ENCODE results near the gene EMX1. TPM values are rescaled to one million over a fixed set of nuclear protein-coding genes. Genes with fewer than 3 reads are reported as not detected.
A peak's percentile ranks its signal among the peaks of the same experiment; 100 is the strongest.

Gene EMX1
- total RNA-seq, 1 donor from 2014 or later, result not detected

GRCh38 chr2:72931280-72931910 lies 14.1 kb downstream of the EMX1 start:
- intact Hi-C loops (cut with DNase I), result no loop called here
- H3K9me3 ChIP-seq, result no peaks in the 10 kb centered on the region
- DNase-seq, result peak; percentile 55
- no peak for TF ChIP-seq CTCF (IDR thresholded peaks at IDR 0.05)
- no peaks in the 10 kb centered on the region for H3K4me1 ChIP-seq
- no peak for ATAC-seq
- peaks cover 41% of the 10 kb centered on the region for H3K27me3 ChIP-seq
- H3K4me3 ChIP-seq, result no peak overlapping the region
- no peak overlapping the region for H3K27ac ChIP-seq
- no peaks in the 10 kb centered on the region for H3K36me3 ChIP-seq

GRCh38 chr2:72932045-72932740 lies 14.9 kb downstream of the EMX1 start:
- TF ChIP-seq CTCF (IDR thresholded peaks at IDR 0.05), result no peak
- DNase-seq (peak; percentile 41), ATAC-seq (no peak)
- intact Hi-C loops (cut with DNase I), result no loop called here
- Histone ChIP-seq H3K9me3 (no peaks in the 10 kb centered on the region), H3K4me3 (no peak overlapping the region), H3K27ac (no peak overlapping the region), H3K4me1 (no peaks in the 10 kb centered on the region), H3K36me3 (no peaks in the 10 kb centered on the region), H3K27me3 (peaks cover 33% of the 10 kb centered on the region)

GRCh38 chr2:72932805-72933204 lies 15.5 kb downstream of the EMX1 start:
- DNase-seq (no peak), ATAC-seq (no peak)
- TF ChIP-seq CTCF (IDR thresholded peaks at IDR 0.05), result no peak
- no peaks in the 10 kb centered on the region for H3K36me3 ChIP-seq
- peaks cover 26% of the 10 kb centered on the region for H3K27me3 ChIP-seq
- H3K4me3 ChIP-seq, result no peak overlapping the region
- H3K9me3 ChIP-seq, result no peaks in the 10 kb centered on the region
- H3K4me1 ChIP-seq, result no peaks in the 10 kb centered on the region
- no peak overlapping the region for H3K27ac ChIP-seq
- intact Hi-C loops (cut with DNase I), result no loop called here

GRCh38 chr2:72933207-72933606 lies 15.9 kb downstream of the EMX1 start:
- H3K27me3 ChIP-seq, result peaks cover 22% of the 10 kb centered on the region
- intact Hi-C loops (cut with DNase I), result no loop called here
- H3K36me3 ChIP-seq, result no peaks in the 10 kb centered on the region

GRCh38 chr2:72933646-72934151 lies 16.4 kb downstream of the EMX1 start:
- Histone ChIP-seq H3K4me1 (no peaks in the 10 kb centered on the region), H3K4me3 (no peak overlapping the region), H3K27me3 (peaks cover 18% of the 10 kb centered on the region), H3K27ac (no peak overlapping the region), H3K9me3 (no peaks in the 10 kb centered on the region), H3K36me3 (no peaks in the 10 kb centered on the region)
- TF ChIP-seq CTCF (IDR thresholded peaks at IDR 0.05), result no peak
- DNase-seq, result peak; percentile 48
- no peak for ATAC-seq
- intact Hi-C loops (cut with DNase I), result no loop called here

More at GRCh38 chr2:72933207-72933606, 15.9 kb downstream of the EMX1 start:
- Histone ChIP-seq H3K9me3 (no peaks in the 10 kb centered on the region), H3K4me3 (no peak overlapping the region), H3K27ac (no peak overlapping the region), H3K4me1 (no peaks in the 10 kb centered on the region)
- TF ChIP-seq CTCF (IDR thresholded peaks at IDR 0.05), result no peak
- ATAC-seq (no peak), DNase-seq (peak; percentile 47)
